IMR-90 (cell line): ENCODE measurements around the gene TRIM5. TPM values are rescaled to one million over a fixed set of nuclear protein-coding genes. Genes with fewer than 3 reads are reported as not detected.

ENCODE experiments used
- ATAC-seq: fragments of 200-7000 bp; cut with Tn5 transposase; 2 replicates; pipeline ENCODE4 v1.9.1; 2020; ENCODE audit warnings: low read depth, mild to moderate bottlenecking, moderate library complexity
- BruUV-seq: library from RNA; stranded (reverse); fragments of 400-500 nt; replicated peaks from 2 replicates; lab custom pipeline; 2021; lab: Mats Ljungman, UMichigan
- CTCF ChIA-PET: fragments of 300-600 bp; formaldehyde crosslinking; extraction: SDS; loops from one replicate; lab custom pipeline; 2021; ENCODE audit warnings: antibody characterized with exemption; lab: Yijun Ruan, JAX
- POLR2A ChIA-PET: fragments of 300-600 bp; sonication (Branson Sonifier 250); formaldehyde crosslinking; loops from one replicate; lab custom pipeline; 2022; ENCODE audit warnings: antibody characterized with exemption; ENCODE audit not compliant: unreplicated experiment; lab: Charles Lee
- DNase-seq: peaks from one replicate; pipeline ENCODE4 v3.0.0; 2013
- H2AFZ ChIP-seq: replicated peaks from 2 replicates; pipeline ENCODE3; 2013; ENCODE audit warnings: low read length, mild to moderate bottlenecking; ENCODE audit not compliant: poor library complexity
- H2AK5ac ChIP-seq: 2 replicates; pipeline ENCODE4 v1.6.1; 2013; ENCODE audit warnings: low read depth, low read length, inconsistent platforms
- H2AK9ac ChIP-seq: replicated peaks from 2 replicates; pipeline ENCODE3; 2013; ENCODE audit warnings: mild to moderate bottlenecking, low read depth, low read length, moderate library complexity; ENCODE audit not compliant: poor library complexity
- H2BK120ac ChIP-seq: 2 replicates; pipeline ENCODE4 v1.6.1; 2013; ENCODE audit warnings: low read depth, low read length, inconsistent platforms
- H2BK15ac ChIP-seq: 3 replicates; pipeline ENCODE4 v1.6.1; 2013; ENCODE audit warnings: low read depth, low read length, inconsistent platforms
- H2BK20ac ChIP-seq: 2 replicates; pipeline ENCODE4 v1.6.1; 2013; ENCODE audit warnings: low read depth, mild to moderate bottlenecking, inconsistent platforms, low read length, moderate library complexity
- H2BK5ac ChIP-seq: 2 replicates; pipeline ENCODE4 v1.6.1; 2013; ENCODE audit warnings: mild to moderate bottlenecking, low read depth, low read length, inconsistent platforms; ENCODE audit not compliant: poor library complexity, severe bottlenecking
- H3K14ac ChIP-seq: replicated peaks from 2 replicates; pipeline ENCODE4 v1.6.1; 2013; ENCODE audit warnings: low read depth, low read length, inconsistent platforms
- H3K18ac ChIP-seq: 2 replicates; pipeline ENCODE4 v1.6.1; 2013; ENCODE audit warnings: low read depth, low read length, control low read depth
- H3K23ac ChIP-seq: 2 replicates; pipeline ENCODE4 v1.6.1; 2013; ENCODE audit warnings: low read depth, low read length, inconsistent platforms
- H3K27ac ChIP-seq: 2 replicates; pipeline ENCODE4 v1.5.1; 2013; ENCODE audit warnings: mild to moderate bottlenecking, control low read depth, low read length; ENCODE audit not compliant: insufficient read depth
- H3K27me3 ChIP-seq: 2 replicates; pipeline ENCODE4 v1.6.1; 2013; ENCODE audit warnings: low read length; ENCODE audit not compliant: control insufficient read depth, insufficient read depth
- H3K36me3 ChIP-seq: 2 replicates; pipeline ENCODE4 v1.6.1; 2013; ENCODE audit warnings: low read length, mixed read lengths; ENCODE audit not compliant: control insufficient read depth, insufficient read depth
- H3K4ac ChIP-seq: 2 replicates; pipeline ENCODE4 v1.6.1; 2013; ENCODE audit warnings: low read depth, low read length, inconsistent platforms
- H3K4me1 ChIP-seq: 2 replicates; pipeline ENCODE4 v1.6.1; 2013; ENCODE audit warnings: low read length, mixed read lengths; ENCODE audit not compliant: control insufficient read depth, insufficient read depth
- H3K4me2 ChIP-seq: 2 replicates; pipeline ENCODE4 v1.6.1; 2013; ENCODE audit warnings: low read depth, mild to moderate bottlenecking, control low read depth, low read length, moderate library complexity
- H3K4me3 ChIP-seq: 2 replicates; pipeline ENCODE4 v1.5.1; 2013; ENCODE audit warnings: low read depth, mild to moderate bottlenecking, control low read depth, low read length, moderate library complexity; ENCODE audit not compliant: insufficient read depth
- H3K56ac ChIP-seq: 2 replicates; pipeline ENCODE4 v1.6.1; 2013; ENCODE audit warnings: low read length, inconsistent platforms; ENCODE audit not compliant: insufficient read depth; ENCODE audit errors: extremely low read depth
- H3K79me1 ChIP-seq, 2 experiments: 2 replicates each; pipeline ENCODE4 v1.6.1; 2013; ENCODE audit warnings: low read length in 2 of 2, inconsistent platforms in 1 of 2, low read depth in 1 of 2
- H3K9ac ChIP-seq: 2 replicates; pipeline ENCODE4 v1.6.1; 2013; ENCODE audit warnings: low read depth, low read length, control low read depth
- H3K9me1 ChIP-seq: 2 replicates; pipeline ENCODE4 v1.6.1; 2013; ENCODE audit warnings: low read length, inconsistent platforms; ENCODE audit not compliant: insufficient read depth
- H3K9me3 ChIP-seq: 2 replicates; pipeline ENCODE4 v1.6.1; 2013; ENCODE audit warnings: low read length; ENCODE audit not compliant: control insufficient read depth, insufficient read depth
- H4K20me1 ChIP-seq: 2 replicates; pipeline ENCODE4 v1.6.1; 2013; ENCODE audit warnings: low read length, inconsistent platforms; ENCODE audit not compliant: insufficient read depth
- H4K5ac ChIP-seq: 2 replicates; pipeline ENCODE4 v1.6.1; 2013; ENCODE audit warnings: mild to moderate bottlenecking, low read depth, low read length, control low read depth
- H4K8ac ChIP-seq, 2 experiments: 2 replicates each; pipeline ENCODE4 v1.6.1; 2013; ENCODE audit warnings: low read depth in 2 of 2, low read length in 2 of 2, control low read depth in 1 of 2, inconsistent platforms in 1 of 2
- H4K91ac ChIP-seq: 2 replicates; pipeline ENCODE4 v1.6.1; 2013; ENCODE audit warnings: low read depth, low read length, inconsistent platforms; ENCODE audit not compliant: insufficient read depth
- BHLHE40 ChIP-seq: fragments of 150-350 bp; IDR thresholded peaks from 2 replicates; pipeline ENCODE4 v1.6.1; 2016; ENCODE audit warnings: mild to moderate bottlenecking, low read depth, low read length
- CEBPB ChIP-seq: IDR thresholded peaks from 2 replicates; pipeline ENCODE4 v1.6.1; 2012; ENCODE audit warnings: low read depth, low read length, improper control_type of control experiment
- CHD1 ChIP-seq: IDR thresholded peaks from 2 replicates; pipeline ENCODE4 v1.6.1; 2012; ENCODE audit warnings: low read depth, low read length, improper control_type of control experiment
- CTCF ChIP-seq: conservative IDR thresholded peaks from 2 replicates; pipeline ENCODE4 v1.5.1; 2012; ENCODE audit warnings: mild to moderate bottlenecking, low read depth, low read length, improper control_type of control experiment
- ELK1 ChIP-seq: fragments of 150-350 bp; IDR thresholded peaks from 2 replicates; pipeline ENCODE4 v1.6.1; 2016; ENCODE audit warnings: low read depth, mild to moderate bottlenecking, low read length, moderate library complexity, borderline replicate concordance
- FOS ChIP-seq: fragments of 150-350 bp; IDR thresholded peaks from 2 replicates; pipeline ENCODE4 v1.6.1; 2016; ENCODE audit warnings: low read depth, low read length
- MAFK ChIP-seq: IDR thresholded peaks from 2 replicates; pipeline ENCODE4 v1.6.1; 2012; ENCODE audit warnings: low read depth, low read length, improper control_type of control experiment
- MAZ ChIP-seq: IDR thresholded peaks from 2 replicates; pipeline ENCODE4 v1.6.1; 2012; ENCODE audit warnings: low read depth, mild to moderate bottlenecking, low read length, improper control_type of control experiment, moderate library complexity, borderline replicate concordance
- MXI1 ChIP-seq: IDR thresholded peaks from 2 replicates; pipeline ENCODE4 v1.6.1; 2012; ENCODE audit warnings: low read depth, mild to moderate bottlenecking, low read length, moderate library complexity, borderline replicate concordance
- NFE2L2 ChIP-seq: fragments of 150-350 bp; IDR thresholded peaks from 2 replicates; pipeline ENCODE4 v1.6.1; 2016; ENCODE audit warnings: low read depth, mild to moderate bottlenecking, low read length
- POLR2A ChIP-seq: IDR thresholded peaks from 2 replicates; pipeline ENCODE4 v1.6.1; 2012; ENCODE audit warnings: mild to moderate bottlenecking, low read depth, low read length
- RAD21 ChIP-seq: IDR thresholded peaks from 2 replicates; pipeline ENCODE4 v1.6.1; 2012; ENCODE audit warnings: low read length, improper control_type of control experiment
- RCOR1 ChIP-seq: IDR thresholded peaks from 2 replicates; pipeline ENCODE4 v1.6.1; 2012; ENCODE audit warnings: mild to moderate bottlenecking, low read length, improper control_type of control experiment; ENCODE audit not compliant: insufficient replicate concordance
- RFX5 ChIP-seq: IDR thresholded peaks from 2 replicates; pipeline ENCODE4 v1.8.0; 2012; ENCODE audit warnings: low read depth, mild to moderate bottlenecking, low read length, moderate library complexity
- SMC3 ChIP-seq: fragments of 150-350 bp; IDR thresholded peaks from 2 replicates; pipeline ENCODE4 v1.6.1; 2016; ENCODE audit warnings: low read depth, mild to moderate bottlenecking, antibody characterized with exemption, low read length, moderate library complexity
- USF2 ChIP-seq: fragments of 150-350 bp; IDR thresholded peaks from 2 replicates; pipeline ENCODE4 v1.6.1; 2017; ENCODE audit warnings: mild to moderate bottlenecking, antibody characterized with exemption, low read length, low read depth
- WGBS, 2 experiments: methylation state at CpG; one replicate each; pipeline versions ENCODE4 v1.1.5 to v1.1.7; 2013; ENCODE audit warnings: missing lambda C conversion rate in 2 of 2; ENCODE audit not compliant: insufficient read length in 1 of 2; ENCODE audit errors: extremely low coverage in 2 of 2; 5-methylcytosine and 5-hydroxymethylcytosine counted together
- dilution Hi-C: fragments of 300-500 bp; cut with HindIII; formaldehyde crosslinking; loops from one replicate; pipeline ENCODE4 v1.14.3; 2018; ENCODE audit warnings: low sequenced_read_pairs; ENCODE audit not compliant: unreplicated experiment
- in situ Hi-C: fragments of 300-500 bp; cut with MboI; formaldehyde crosslinking; loops from 3 replicates; pipeline ENCODE4 v1.14.3; 2019; ENCODE audit warnings: low sequenced_read_pairs, inconsistent platforms, mixed read lengths
- intact Hi-C: fragments of 100-400 bp; cut with micrococcal nuclease; formaldehyde crosslinking; loops from 2 replicates; pipeline ENCODE4 v1.10.0; 2022
- polyA plus RNA-seq, 3 experiments: library from polyadenylated mRNA; depleted of rRNA; stranded (reverse); fragments of >200 nt; gene quantifications; 2 replicates each; pipeline ENCODE4 v1.2.3, GENCODE V29; 2012; ENCODE audit warnings: low replicate concordance in 1 of 3
- total RNA-seq: library from RNA; depleted of rRNA; stranded (reverse); fragments of >200 nt; gene quantifications from 2 replicates; pipeline ENCODE4 v1.2.3, GENCODE V29; 2012

TRIM5 gene
- total and polyA plus RNA-seq, 2 of the 4 experiments (the other 2 are of a cell fraction), result 32.6 to 49.1 TPM

- no peak overlapping the region for H4K8ac ChIP-seq
- no peak overlapping the region for H3K56ac ChIP-seq
- H3K27ac ChIP-seq, result no peak overlapping the region
- H3K9ac ChIP-seq, result no peak overlapping the region
- H3K36me3 ChIP-seq, result peaks cover 7% of the 10 kb centered on the region
- no peaks in the 10 kb centered on the region for H3K27me3 ChIP-seq
- H3K18ac ChIP-seq, result no peak overlapping the region
- ChIA-PET CTCF (interaction anchor here (0.6 kb wide), 1 partner anchor 893 kb away, joined by 4 read pairs; no protein-coding TSS in a partner anchor), POLR2A (no interaction called here)
- BruUV-seq, result no TSS peak
- no peaks in the 10 kb centered on the region; a peak in 1 of 4 replicates for H3K79me1 ChIP-seq
- no peak overlapping the region for H3K14ac ChIP-seq
- dilution Hi-C loops (no loop called here), intact Hi-C loops (no loop called here), in situ Hi-C loops (no loop called here)
- DNase-seq (no peak), ATAC-seq (no peak)
- no CpG with 5 or more reads among the region's 5 CpGs for WGBS, 2 experiments
- H3K4me1 ChIP-seq, result no peaks in the 10 kb centered on the region
- H3K9me3 ChIP-seq, result no peaks in the 10 kb centered on the region
- H3K4ac ChIP-seq, result no peak overlapping the region
- no peak overlapping the region for H3K4me3 ChIP-seq
- no peak overlapping the region for H2AK5ac ChIP-seq
- no peak overlapping the region for H2BK120ac ChIP-seq
- TF ChIP-seq USF2 (no peak), BHLHE40 (no peak), NFE2L2 (no peak), MXI1 (no peak), ELK1 (no peak), RCOR1 (no peak), CHD1 (no peak), CTCF (no peak), MAZ (no peak), CEBPB (no peak), RFX5 (no peak), POLR2A (no peak), SMC3 (no peak), MAFK (no peak), FOS (no peak), RAD21 (no peak)
- no peak overlapping the region for H2BK20ac ChIP-seq
- H4K5ac ChIP-seq, result no peak overlapping the region
- H3K9me1 ChIP-seq, result no peaks in the 10 kb centered on the region; the same call in 1 of the 2 replicates
- no peak overlapping the region for H3K4me2 ChIP-seq
- H2BK5ac ChIP-seq, result no peak overlapping the region
- H2AK9ac ChIP-seq, result no peak overlapping the region
- H4K20me1 ChIP-seq, result no peaks in the 10 kb centered on the region
- no peak overlapping the region for H4K91ac ChIP-seq
- no peak overlapping the region for H3K23ac ChIP-seq
- H2BK15ac ChIP-seq, result no peak overlapping the region
- no peak overlapping the region for H2AFZ ChIP-seq
Observed at GRCh38 chr11:5631969-5632635, 52.8 kb downstream of the TRIM5 start.
